ENCODE measurements around the gene SF1. TPM values are rescaled to one million over a fixed set of nuclear protein-coding genes. Genes with fewer than 3 reads are reported as not detected.

SF1 gene
- total RNA-seq, 3 donors from 2014 or later, result 549 to 586 (median 553) TPM

DNA sequence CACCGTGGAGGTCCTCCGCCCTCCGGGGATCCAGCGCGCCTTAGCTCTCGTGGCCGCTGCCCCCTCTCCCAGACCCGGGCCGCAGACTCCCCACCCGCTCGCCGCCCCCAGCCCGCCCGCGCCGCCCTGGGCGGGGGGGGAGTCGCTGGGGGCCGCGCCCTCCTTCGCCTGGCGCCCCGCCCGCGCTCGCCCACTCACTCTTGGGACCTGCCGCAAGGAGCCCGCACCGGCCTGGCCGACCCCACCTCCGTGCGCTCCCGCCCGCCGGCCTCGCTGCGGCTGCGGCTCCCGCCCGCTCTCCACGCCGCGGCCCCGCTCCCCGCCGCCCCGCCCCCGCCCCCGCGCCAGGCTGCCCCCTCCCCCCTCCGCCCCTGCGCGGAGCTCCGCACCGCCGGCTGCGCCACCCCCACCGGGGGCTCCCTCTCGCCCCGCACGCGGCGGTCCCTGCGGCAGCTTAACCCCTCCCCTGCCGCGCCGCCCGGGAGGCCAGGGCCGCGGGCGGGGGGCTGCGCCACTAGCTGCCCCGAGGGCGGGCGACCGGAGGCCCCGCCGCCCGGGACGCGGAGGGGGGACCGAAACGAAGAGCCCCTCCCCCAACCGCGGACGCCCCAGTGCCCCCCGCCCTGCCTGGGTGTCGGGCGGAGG, 33.7 kb downstream of the SF1 start:
- DNase-seq, result no peak
- Mint-ChIP-seq H3K36me3 (ENCODE audit: insufficient read depth) (peaks cover 6% of the 10 kb centered on the region), H3K9me3 (no peaks in the 10 kb centered on the region), H3K27me3 (ENCODE audit: low read depth) (no peaks in the 10 kb centered on the region), H3K4me1 (ENCODE audit: low read depth) (peaks cover 34% of the 10 kb centered on the region), H3K4me3 (peak overlapping the region; percentile 88)
- peak in 1 of 2 donors; percentile 1 for ATAC-seq

DNA sequence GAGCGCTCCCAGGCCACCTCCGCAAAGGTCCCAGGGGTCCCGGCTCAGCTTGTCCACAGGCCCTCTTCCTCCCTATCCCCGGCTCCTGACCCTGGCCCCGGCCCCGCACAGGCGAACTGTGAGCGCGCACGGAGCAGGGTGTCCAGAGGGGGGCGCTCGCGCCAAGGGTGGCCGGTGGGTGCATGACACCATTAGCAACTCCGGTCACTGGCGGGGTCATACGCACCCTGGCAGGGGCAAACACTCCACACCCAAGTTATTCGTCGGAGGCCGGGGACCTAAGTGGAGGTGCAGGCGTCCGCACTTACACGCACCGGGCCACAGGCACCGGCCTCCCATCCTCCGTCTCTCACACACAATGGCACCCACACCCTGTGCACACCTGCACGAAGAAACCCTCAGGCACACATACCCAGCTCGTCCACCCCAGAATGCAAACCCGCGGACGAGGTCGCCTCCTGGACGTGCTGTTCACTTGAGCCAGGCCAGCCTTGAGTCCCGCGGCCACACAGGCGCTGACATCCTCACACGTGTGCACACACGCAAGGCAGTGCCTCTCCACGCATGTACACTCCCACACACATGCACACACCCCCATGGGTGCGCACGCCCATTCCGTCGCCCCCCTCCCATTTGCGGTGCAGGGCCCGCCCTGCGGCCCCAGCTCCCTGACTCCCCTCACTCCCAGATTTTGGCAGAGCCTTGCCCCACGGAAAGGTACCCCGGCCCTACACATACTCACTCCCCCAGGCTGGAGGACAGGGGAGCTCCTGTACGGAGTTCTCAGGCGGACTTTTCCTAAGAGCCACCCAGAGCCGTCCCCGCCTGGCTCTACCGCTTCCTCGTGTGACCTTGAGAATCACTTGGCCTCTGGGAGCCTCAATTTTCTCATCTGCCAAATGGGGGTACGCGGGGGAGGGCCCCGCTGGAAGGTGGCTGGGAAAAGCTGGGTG, 34.5 kb downstream of the SF1 start, which contains the start of gene RASGRP2:
Gene RASGRP2, minus strand, starts transcription at position 552 of the 953 bp plus-strand sequence. CDS start 1,276 bp downstream, outside the sequence.
- ATAC-seq (peak; percentile 35 to 41), DNase-seq (peak; percentile 79)
- no peaks in the 10 kb centered on the region for H3K27me3 Mint-ChIP-seq (ENCODE audit: low read depth)
- peaks cover 34% of the 10 kb centered on the region for H3K4me1 Mint-ChIP-seq (ENCODE audit: low read depth)
- peaks cover 6% of the 10 kb centered on the region for H3K36me3 Mint-ChIP-seq (ENCODE audit: insufficient read depth)
- peak within 1 kb of the TSS; percentile 88 for H3K4me3 Mint-ChIP-seq
- H3K9me3 Mint-ChIP-seq, result no peaks in the 10 kb centered on the region

DNA sequence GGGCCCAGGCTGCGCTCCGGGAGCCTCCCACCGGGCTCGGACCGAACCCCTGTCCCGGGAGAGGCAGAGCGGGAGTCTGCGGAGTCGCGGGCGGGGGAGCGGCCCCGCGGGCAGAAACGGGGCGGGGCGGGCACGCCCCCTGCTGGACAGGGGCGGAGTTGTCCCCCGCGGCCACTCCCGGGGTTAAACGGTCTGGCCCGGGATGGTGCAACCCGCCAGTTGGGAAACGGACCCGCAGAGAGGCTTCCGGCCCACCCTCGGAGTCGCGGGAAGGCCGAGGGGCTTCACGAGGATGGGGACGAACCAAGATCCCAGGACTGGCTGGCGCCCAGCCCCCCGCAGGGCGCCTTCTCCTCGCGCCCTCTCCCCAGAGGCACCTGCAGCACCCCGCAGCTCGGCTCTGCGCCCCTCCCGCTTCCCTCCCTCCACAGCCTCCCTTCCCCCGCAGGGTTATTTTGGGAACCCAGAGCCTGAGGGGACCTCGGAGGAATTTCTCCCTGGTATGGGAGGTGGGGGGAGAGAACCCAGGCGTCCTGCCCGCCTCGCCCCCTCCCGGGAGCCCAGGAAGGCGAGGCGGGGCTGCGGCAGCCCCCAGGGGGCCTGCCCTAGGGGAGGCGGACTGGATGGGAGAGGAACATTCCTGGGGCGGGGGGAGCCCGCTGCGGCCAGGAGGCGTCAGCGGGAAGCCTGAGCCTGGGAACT, 35.3 kb downstream of the SF1 start:
- H3K27me3 Mint-ChIP-seq (ENCODE audit: low read depth), result no peaks in the 10 kb centered on the region
- peak; percentile 57 for ATAC-seq
- H3K4me1 Mint-ChIP-seq (ENCODE audit: low read depth), result peaks cover 32% of the 10 kb centered on the region
- H3K4me3 Mint-ChIP-seq, result peak overlapping the region; percentile 88
- DNase-seq, result peak; percentile 71
- H3K36me3 Mint-ChIP-seq (ENCODE audit: insufficient read depth), result peaks cover 7% of the 10 kb centered on the region
- no peaks in the 10 kb centered on the region for H3K9me3 Mint-ChIP-seq

DNA sequence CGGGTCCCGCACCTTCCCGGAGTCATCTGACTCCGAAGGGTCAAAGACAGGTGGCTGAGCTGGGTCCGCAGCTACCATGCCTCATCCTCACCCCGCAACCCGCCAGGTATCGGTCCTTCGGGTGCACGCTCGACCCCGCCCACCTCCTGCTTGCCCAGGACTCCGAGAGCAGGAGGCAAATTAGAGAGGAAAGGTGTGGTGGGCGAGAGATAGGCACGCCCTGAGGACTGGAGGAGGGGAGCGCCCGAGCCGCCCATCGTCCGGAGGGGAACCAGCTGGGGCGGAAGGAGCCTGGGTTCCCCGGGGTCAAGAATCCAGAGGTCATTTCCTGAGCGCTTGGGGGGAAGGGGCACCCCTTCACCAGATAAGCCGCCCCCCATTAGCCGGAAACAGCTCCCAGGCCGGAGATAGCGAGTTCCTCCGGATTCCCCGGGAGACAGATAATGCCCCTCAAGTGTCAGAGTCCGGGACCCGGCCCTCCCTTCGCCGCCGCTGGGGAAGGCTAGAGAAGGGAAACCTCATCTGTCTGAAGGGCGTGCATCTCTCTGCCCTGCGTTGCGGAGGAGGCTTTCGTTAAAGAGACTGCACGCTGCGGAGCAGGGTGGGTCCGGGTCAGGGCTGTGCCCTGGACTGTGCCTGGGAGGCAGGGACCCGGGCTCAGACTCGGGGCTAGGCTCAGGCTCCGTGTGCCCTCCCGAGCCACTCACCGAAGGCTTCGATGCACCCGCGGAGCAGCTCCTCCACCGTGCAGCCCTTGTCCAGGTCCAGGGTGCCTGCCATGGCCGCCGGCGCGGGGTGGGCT, 36.1 kb downstream of the SF1 start:
- ATAC-seq (peak; percentile 27 to 32), DNase-seq (no peak)
- Mint-ChIP-seq H3K9me3 (no peaks in the 10 kb centered on the region), H3K27me3 (ENCODE audit: low read depth) (no peaks in the 10 kb centered on the region), H3K36me3 (ENCODE audit: insufficient read depth) (peaks cover 8% of the 10 kb centered on the region), H3K4me3 (peak overlapping the region; percentile 62), H3K4me1 (ENCODE audit: low read depth) (peaks cover 30% of the 10 kb centered on the region)

DNA sequence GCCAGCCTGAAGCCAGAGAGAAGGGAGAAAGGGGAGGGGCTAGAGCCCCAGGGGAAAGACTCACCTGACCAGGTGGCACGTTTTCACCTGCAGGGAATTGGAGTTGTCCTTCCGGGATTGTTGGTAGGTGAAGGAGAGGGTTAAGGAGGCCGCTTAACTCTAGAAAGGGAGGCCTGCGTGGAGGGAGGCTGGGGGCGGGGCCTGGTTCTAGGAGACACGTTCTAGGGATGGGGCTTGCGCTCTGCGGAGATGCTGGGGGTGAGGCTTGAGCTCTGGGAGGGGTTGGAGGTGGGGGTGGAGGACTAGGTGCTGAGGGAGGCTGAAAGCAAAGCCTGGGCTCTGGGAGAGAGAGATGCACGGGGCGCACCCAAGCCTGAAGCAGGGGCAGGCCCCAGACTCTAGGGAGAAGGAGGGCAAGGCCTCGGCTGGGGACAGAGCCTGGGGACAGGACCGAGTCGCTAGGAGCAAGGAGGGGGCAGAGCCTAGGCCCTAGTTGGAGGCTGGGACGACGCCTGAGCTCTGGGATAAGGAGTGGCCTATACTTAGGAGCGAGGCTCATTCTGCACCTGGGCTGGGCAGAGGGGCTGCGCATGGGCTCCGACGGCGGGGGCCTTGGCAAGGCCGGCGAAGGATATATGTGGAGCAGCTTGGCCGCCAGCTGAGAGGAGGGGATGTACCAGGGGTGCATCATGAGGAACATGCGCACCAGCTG, 36.8 kb downstream of the SF1 start:
- Mint-ChIP-seq H3K27me3 (ENCODE audit: low read depth) (no peaks in the 10 kb centered on the region), H3K4me1 (ENCODE audit: low read depth) (peaks cover 33% of the 10 kb centered on the region), H3K9me3 (no peaks in the 10 kb centered on the region), H3K36me3 (ENCODE audit: insufficient read depth) (peaks cover 8% of the 10 kb centered on the region), H3K4me3 (peak overlapping the region; percentile 62)
- ATAC-seq (no peak), DNase-seq (no peak)

DNA sequence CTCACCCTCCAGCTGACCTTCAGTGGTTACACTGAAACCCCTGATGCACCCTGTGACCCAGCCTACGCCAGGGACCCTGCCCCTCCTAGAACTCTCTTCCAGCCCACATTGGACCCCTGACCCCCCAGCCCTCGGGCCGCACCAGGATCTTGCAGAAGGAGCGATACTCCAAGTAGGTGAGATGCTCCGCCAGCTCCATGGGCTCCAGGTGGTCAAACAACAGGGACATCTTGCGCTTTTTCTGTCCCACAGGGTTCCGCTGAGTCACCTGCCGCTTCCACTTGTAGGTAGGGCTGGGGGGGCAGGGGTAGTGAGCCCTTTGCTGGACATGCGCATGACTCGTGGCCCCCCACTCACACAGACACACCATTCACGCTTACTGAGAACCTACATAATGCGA, 38.5 kb downstream of the SF1 start:
- Mint-ChIP-seq H3K36me3 (ENCODE audit: insufficient read depth) (peaks cover 15% of the 10 kb centered on the region), H3K4me1 (ENCODE audit: low read depth) (peaks cover 34% of the 10 kb centered on the region), H3K27me3 (ENCODE audit: low read depth) (no peaks in the 10 kb centered on the region), H3K4me3 (no peak overlapping the region), H3K9me3 (no peaks in the 10 kb centered on the region)
- ATAC-seq (no peak), DNase-seq (no peak)

DNA sequence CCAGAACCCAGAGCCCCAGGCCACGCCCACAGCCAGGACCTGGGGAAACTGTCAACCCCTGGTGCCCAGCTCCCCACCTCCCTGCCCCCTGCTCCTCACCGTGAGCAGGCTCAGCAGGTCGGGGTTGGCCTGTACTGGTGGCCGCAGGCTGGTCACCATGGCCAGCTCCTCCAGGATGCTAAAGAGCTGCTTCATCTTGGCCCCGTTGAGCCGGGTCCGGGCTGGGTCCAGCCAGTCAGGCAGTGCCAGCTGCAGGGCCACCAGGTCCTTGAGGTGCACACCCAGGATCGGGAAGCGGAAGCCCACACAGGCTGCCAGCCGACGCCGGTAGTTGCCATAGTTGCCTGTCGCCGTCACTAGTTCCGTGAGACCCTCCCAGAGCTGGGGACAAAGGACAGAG, 41.7 kb downstream of the SF1 start:
- no peak overlapping the region for H3K4me3 Mint-ChIP-seq
- peaks cover 19% of the 10 kb centered on the region for H3K36me3 Mint-ChIP-seq (ENCODE audit: insufficient read depth)
- H3K27me3 Mint-ChIP-seq (ENCODE audit: low read depth), result no peaks in the 10 kb centered on the region
- peaks cover 30% of the 10 kb centered on the region for H3K4me1 Mint-ChIP-seq (ENCODE audit: low read depth)
- DNase-seq, result no peak
- no peak for ATAC-seq
- H3K9me3 Mint-ChIP-seq, result no peaks in the 10 kb centered on the region

DNA sequence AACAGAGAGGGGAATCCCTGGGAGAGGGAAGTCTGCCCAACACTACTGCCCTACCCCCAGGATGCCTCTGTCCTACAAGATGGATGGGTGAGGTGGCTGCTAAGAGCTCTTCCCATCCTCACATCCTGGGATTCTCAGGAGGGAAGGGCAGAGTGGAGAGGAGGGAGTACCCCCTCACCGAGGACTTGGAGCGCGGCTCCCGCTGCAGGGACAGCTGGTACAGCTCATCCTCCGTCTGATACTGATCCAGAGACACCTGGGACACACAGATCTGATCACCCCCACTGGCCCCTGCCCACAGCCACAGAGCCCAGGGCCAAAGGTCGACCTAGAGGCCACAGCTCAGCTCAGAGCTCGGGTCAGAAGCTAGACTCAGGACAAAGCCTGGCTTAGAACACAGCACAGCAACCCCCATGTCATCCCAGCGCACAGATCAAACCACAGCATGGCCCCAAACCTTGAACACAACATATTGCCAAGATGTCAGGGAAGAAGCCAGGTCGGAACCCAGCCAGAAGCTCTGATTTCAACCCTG, 42.5 kb downstream of the SF1 start:
- H3K9me3 Mint-ChIP-seq, result no peaks in the 10 kb centered on the region

DNA sequence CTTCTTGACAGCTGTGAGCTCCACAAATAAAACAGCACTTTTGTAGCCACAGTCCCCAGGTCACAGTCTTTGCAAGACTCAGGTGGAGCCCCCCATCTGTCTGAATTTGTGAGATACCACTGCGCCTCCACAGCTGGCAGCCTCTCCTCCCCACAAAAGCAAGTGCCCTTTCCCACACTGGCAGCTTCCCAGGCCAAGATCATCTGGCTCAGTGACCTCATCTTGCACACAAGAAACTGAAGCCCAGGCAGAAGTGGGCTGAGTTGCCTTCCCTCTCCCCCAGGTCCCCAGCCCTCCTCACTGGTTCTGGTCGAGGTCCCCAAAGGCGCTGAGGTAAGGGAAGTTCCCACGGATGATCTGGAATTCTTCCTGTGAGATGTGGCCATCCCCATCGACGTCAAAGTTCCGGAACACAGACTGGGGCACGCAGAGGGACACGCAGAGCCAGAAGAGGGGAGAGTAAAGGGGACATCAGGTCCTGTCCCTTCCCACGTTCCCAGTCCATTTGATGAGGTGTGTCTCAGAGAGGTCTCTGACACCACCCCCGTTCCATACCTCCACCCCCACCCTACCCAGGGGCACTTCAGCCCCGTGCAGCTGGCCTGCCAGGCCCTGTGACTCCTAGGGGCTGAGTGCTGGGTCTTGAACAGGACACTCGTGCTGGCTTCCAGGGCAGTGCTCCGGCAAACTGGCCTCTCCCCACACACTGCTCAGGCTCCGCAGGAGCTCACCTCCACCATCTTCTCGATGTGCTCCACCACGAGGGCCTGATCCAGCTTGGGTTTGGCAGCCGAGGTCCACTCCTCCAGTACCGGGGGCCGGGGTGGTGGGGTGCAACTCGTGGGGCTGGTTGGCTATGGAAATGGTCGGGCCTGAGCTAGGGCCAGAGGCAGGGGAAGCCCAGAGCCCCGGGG, 43.3 kb downstream of the SF1 start:
- Mint-ChIP-seq H3K36me3 (ENCODE audit: insufficient read depth) (peaks cover 19% of the 10 kb centered on the region), H3K27me3 (ENCODE audit: low read depth) (no peaks in the 10 kb centered on the region), H3K4me3 (no peak overlapping the region), H3K4me1 (ENCODE audit: low read depth) (peaks cover 19% of the 10 kb centered on the region), H3K9me3 (no peaks in the 10 kb centered on the region)
- DNase-seq (no peak), ATAC-seq (peak in 1 of 2 donors; percentile 14)

More for the DNA sequence above, 42.5 kb downstream of the SF1 start:
- Mint-ChIP-seq H3K4me1 (ENCODE audit: low read depth) (peaks cover 25% of the 10 kb centered on the region), H3K36me3 (ENCODE audit: insufficient read depth) (peaks cover 23% of the 10 kb centered on the region), H3K4me3 (no peak overlapping the region), H3K27me3 (ENCODE audit: low read depth) (no peaks in the 10 kb centered on the region)
- DNase-seq (no peak), ATAC-seq (no peak)

DNA sequence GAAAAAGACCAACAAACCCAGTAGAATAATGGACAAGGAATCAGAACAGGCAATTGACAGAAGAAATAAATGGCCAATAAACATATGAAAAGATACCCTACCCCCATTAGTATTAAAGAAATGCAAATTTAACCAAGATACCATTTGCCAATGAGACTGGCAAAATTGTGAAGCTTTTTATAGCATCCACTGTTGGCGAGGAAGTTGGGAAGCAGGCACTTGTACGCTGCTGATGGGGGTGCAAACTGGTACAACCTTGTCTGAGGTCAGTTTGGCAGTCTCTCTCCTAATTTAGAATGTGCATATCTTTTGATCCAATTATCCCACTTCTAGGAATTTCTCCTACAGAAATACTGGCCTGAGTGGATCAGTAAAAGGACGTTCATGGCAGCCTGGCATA, 46.7 kb downstream of the SF1 start:
- Mint-ChIP-seq H3K4me1 (ENCODE audit: low read depth) (peaks cover 15% of the 10 kb centered on the region), H3K36me3 (ENCODE audit: insufficient read depth) (peaks cover 20% of the 10 kb centered on the region), H3K4me3 (no peak overlapping the region), H3K27me3 (ENCODE audit: low read depth) (no peaks in the 10 kb centered on the region), H3K9me3 (no peaks in the 10 kb centered on the region)
- no peak for ATAC-seq
- DNase-seq, result no peak

DNA sequence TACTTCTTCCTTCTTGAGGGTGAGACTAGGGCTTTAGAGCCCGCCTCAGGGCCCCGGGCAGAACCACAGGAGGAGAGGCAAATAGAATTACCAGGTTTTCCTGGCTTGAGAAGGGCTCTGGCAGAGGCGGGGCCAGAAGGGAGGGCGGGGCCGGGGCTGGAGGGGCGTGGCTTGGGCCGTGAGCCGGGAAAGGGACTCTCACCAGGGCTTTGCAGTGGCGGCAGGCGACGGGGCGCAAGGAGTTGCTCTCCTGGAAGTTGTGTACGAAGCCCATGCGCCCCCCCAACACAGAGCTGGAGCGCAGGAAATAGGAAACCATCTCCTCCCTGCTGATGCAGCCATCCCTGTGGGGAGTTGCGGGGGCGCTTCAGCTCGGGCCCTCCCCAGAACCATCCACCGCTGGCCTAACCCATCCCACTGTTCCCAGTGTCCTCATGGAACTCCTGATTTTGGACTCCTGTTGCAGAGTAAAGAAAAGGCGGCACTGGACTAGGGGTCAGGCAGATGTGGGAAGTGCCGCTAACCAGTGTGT, 48.4 kb downstream of the SF1 start:
- Mint-ChIP-seq H3K27me3 (ENCODE audit: low read depth) (no peaks in the 10 kb centered on the region), H3K4me3 (no peak overlapping the region), H3K36me3 (ENCODE audit: insufficient read depth) (peaks cover 13% of the 10 kb centered on the region), H3K9me3 (no peaks in the 10 kb centered on the region), H3K4me1 (ENCODE audit: low read depth) (peaks cover 15% of the 10 kb centered on the region)
- DNase-seq (no peak), ATAC-seq (peak; percentile 51 to 62)

DNA sequence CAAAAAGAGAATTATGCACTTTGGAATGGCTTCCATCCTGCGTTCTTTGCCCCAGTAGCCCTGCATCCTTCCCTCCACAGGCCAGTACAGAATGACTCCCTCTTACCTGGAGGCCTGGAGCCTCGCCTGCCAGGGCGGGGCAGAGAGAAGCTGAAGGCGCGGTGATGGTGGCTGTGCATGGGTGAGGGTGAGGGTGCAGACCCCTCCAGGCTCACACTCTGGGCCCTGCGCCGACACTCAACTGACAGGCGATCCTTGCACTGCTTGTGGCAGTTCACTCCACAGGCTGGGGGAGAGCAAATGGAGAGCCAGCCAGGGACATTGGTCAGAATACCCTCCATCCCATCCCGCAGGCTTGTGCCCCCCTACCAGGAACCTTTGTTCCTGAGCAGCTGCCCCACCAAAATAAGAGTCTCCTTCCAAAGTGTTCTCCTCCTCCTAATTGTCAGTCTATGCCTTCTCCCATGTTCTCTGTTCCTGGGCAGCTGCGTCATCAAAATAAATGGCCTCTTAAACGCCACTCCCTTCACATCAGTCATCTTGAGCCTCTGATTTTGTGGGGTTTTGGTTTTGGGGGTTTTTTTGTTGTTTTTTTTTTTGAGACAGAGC, 49.5 kb downstream of the SF1 start:
- peaks cover 13% of the 10 kb centered on the region for H3K36me3 Mint-ChIP-seq (ENCODE audit: insufficient read depth)
- DNase-seq (no peak), ATAC-seq (no peak)
- H3K27me3 Mint-ChIP-seq (ENCODE audit: low read depth), result no peaks in the 10 kb centered on the region
- no peaks in the 10 kb centered on the region for H3K9me3 Mint-ChIP-seq
- no peak overlapping the region for H3K4me3 Mint-ChIP-seq
- H3K4me1 Mint-ChIP-seq (ENCODE audit: low read depth), result peaks cover 13% of the 10 kb centered on the region
